ENCODE measurements around the gene MDGA2.
"Not testable (repeated sequence)": the region's sequence is repeated elsewhere in the genome, so short reads cannot be mapped to it uniquely, and the experiment has no call there.

The MDGA2 gene

DNA sequence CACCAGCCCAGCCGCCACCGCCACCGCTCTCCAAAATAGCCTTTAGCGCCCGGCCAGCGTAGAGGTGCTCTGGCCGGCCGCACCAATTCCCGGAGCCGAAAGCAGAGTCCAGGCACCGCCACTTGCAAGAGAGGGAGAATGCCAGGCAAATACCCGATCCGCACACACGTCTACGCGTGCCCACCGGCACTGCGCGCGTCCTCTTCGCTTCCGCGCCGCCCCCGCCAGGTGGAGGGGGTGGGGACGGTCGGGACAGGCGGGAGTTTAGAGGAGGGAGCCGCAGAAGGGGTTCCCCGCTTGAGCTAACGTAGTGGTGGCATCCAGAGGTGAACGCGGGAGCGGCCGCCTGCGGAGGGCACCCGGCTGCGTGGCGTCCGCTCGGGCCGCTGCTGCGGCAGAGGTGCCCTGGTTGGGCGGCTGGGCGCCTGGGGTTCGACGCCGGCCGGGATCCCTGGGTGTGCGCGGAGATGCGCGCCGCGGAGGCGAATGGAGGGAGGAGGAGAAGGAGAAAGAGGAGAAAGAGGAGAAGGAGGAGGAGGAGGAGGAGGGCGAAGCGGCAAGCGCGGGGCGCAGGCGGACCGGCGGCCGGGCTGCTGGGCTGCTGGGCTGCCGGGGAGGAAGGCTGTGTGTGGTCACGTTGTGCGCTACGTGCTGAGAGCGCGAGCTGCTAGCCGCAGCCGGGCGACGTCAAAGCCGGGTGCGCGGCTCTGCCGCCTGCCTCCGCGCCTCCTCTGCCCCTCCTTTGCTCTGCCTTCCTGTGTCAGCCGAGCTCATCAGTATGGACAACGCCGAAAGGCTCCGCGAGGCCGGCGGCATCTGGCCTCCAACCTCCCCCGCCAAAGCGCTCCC lies at the start of gene MDGA2:
TSS of gene MDGA2 (minus strand) at position 140 of the 849 bp plus-strand sequence.
- no peak for DNase-seq

DNA sequence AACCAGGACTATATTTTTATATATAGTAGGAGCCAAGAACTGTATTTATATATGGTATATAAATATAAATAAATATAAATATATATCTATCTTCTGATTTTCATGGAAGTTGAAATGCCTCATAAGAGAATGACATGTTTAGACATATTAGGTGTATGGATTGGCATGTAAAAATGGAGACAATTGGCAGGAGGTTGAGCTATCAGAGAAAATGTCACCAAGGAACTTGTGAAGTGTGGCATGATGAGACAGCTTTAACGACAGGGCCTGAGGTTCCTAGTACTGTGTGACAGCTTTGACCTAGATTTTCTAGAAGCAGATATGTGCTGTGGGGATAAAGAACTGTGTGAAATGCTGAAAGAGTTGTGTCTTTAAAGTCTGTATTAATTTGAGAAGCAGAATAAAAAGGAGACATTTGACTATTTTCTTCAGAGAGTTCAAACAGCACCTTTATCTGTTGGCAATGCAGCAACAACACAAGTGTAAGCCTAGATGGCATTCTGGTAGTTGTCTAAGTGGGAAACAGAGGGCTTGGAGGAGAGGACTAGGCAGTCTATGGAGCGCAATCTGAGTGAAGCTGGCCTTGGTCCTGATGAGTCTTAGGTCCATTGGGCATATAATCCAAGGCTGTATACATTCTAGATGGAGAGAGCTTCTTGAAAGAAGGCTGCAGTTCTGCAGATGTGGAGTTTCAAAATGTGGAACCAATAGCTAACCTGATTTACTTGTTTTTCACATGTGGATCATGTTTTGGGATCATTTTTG lies 47.7 kb upstream of the MDGA2 start:
- DNase-seq = no peak

DNA sequence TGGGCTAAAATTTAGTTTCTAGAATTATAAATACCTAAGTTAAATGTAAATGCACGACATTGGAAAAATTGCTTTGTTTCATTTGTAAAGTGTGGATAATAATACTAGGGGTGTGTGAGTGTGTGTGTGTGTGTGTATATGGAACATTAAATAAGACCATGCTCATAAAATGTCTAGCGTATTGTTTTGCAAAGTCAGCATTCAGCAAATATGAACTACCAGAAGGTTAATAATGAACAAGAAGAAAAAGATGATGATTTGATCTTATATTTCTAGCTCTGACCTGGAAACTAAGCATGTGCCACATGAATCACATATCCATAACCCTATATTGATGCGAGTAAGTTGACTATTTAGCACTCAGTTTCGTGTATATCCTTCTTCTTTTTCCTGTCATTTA lies 44.9 kb upstream of the MDGA2 start:
- no peak for DNase-seq

DNA sequence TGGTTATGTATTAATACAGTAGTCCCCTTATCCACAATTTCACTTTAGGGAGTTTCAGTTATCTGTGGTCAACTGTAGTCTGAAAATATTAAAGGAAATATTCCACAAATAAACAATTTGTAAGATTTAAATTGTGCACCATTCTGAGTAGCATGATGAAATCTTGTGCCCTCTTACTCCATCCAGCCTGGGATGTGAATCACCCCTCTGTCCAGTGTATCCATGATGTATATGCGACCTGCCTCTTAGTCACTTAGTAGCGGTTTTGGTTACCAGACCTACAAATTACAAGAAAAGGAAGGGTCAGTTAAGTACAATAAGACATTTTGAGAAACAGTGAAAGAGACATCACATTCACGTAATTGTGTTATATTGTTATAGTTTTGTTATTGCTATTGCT lies 39.9 kb upstream of the MDGA2 start:
- no peak for DNase-seq

DNA sequence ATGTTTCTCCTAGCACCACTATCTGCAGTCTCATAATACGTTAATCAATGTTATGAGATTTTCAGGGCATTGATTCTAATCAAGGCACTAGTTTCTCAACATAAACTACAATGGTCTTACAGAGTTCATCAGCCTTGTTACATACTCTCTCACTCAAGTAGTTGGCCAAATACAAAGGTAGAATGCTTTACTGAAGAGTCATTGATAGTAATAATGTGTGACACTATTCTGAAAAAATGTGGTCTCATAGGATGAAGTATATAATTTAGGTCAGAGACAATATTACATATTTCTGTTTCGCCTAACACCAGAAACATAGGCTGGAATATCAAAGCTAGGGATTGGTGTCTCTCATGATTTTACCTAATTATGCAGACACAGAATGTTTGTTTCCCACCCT lies 35.2 kb upstream of the MDGA2 start:
- DNase-seq = no peak

DNA sequence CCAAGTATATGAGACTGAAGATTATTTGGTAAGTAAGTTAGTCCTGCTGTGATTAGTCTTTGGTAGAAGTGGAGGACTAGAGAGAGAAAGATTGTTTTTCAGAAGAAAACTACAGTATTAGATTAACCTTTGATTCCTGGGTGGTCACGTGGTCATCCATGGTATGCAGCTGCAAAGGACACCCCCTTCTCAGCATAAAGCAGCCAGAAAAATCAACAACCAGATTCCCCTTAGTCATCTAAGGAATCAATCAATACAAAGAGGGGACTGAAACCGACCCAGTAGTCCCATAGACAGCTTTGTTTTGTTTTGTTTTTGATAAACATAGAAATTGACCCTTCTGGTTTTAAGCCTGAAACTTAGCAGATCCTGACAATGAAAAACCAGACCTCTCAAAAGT lies 30.3 kb upstream of the MDGA2 start:
- DNase-seq = no peak

DNA sequence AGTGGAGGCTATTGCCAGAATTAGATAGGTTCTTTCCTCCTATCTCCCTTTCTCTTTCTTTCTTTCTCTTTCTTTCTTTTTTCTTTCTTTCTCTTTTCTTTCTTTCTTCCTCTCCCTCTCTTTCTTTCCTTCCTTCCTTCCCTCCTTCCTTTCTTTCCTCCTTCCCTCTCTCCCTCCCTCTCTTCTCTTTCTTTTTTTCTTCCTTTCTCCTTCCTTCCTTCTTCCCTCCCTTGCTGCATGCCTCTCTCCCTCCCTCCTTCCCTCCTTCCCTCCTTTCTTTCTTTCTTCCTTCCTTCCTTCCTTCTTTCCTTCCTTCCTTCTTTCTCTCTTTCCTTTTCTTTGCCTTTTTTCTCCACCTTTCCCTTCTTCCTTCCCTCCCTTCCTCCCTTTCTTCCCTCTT lies 16.4 kb upstream of the MDGA2 start:
- DNase-seq = no peak

DNA sequence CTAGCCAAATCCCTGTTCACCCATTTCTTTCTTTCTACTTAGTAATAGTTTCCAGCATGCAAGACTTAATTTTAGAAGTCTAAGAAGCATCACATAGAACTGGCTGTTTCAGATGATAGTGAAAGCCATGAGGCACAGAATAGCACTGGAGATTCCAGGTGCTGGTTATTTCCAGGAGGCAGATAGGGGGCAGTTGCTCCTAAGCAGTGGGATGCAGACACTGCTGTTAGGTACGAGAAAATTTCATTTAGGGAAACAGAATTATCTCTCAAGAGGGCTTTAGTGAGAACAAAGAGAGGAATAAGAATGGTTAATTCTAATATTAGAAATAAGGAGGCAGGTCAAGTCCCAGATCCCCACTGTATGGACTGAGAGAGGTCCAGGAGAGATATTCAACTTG lies 3.6 kb upstream of the MDGA2 start:
- DNase-seq = no peak

DNA sequence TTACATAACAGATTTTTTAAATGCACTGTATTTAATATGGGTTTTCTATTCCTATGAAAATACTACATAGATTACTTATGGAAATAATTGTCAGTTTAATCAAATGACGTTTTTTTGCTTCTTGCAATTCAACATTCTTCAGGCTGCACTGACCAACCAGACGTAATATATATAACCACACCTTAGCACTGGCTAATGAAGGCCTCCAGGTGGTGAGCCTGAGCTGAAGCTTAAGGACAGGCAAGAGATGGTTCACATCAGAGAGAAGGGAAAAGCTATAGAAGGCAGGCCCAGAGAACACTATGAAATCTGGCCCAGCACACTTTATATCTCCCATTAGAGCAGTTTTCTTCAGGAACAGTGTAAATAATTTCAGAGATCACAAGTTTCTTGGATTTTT lies 2.8 kb upstream of the MDGA2 start:
- no peak for DNase-seq

DNA sequence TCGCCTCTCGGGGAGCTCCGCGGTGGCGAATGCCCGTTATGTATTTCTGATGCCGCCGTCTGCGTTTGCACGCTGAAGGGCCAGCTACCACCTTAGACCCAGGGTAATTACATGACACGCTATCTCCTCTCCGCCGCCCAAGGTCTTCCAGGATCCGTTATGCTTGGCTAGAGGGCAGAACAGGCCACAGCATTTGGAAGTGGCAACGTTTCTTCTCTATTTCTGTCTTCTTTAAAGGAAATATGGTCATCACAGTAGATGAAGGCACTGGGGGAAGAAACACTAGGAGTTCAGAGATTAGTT lies 861 bp upstream of the MDGA2 start:
- no peak for DNase-seq

DNA sequence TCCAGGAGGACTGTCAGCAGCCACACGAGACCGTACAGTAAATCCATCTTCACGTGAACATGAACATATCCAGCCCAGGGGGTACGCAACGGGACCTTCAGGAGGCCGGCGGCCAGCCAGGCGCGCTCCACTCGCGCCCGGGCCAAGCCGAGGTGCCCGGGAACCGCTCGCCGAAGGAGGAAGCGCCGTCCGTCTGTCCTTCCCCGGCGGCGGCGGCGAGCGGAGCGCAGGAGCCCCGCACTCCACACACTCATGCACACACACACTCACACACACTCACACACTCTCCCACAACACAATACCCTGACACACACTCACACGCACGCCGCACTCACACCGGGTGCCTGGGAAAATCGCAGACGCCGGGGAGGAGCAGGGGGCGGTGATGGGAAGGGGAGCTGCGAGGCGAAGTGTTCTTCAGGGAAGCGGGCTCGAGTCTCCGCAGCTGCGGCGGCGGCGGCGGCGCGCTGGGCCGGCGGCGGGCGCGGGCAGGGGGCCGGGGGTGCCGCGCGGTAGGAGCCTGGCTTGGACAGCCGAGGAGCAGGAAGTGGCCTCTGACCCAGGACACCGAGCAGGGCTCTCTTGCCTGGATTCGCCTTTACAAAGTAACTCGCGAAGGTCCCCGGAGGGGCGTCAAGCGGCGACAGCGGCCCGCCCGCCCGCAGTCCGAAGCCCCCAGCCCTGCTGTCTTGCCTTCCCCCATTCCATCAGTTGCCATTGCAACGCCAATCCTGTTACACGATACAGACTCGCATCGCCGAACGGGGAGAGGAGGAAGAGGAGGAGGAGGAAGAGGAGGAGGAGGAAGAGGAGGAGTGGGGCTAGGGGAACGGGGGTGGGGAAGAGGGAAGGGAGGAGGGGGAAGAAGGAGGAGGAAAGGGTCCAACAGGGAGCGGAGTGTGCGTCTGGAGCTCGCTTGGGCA lies 601 bp downstream of the MDGA2 start:
- no peak for DNase-seq

DNA sequence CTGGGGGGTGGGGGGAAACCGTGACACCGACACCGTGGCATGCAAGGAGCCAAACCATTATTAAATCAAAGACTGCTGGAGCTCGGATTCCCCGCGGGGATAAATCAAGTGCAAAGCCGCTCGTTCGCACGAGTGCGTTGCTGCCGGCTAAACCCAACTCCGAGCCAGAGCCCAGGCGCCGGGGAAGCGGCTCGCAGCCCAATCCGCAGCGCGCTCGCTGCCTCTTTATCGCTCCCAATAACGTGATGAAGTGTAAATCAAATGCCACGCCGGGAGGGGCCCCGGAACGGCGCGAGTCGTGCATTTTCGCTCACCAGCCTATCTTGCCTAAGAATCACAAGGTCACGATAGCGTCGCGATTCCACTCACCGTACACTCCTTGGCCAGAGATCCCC lies 1.3 kb downstream of the MDGA2 start:
- no peak for DNase-seq

DNA sequence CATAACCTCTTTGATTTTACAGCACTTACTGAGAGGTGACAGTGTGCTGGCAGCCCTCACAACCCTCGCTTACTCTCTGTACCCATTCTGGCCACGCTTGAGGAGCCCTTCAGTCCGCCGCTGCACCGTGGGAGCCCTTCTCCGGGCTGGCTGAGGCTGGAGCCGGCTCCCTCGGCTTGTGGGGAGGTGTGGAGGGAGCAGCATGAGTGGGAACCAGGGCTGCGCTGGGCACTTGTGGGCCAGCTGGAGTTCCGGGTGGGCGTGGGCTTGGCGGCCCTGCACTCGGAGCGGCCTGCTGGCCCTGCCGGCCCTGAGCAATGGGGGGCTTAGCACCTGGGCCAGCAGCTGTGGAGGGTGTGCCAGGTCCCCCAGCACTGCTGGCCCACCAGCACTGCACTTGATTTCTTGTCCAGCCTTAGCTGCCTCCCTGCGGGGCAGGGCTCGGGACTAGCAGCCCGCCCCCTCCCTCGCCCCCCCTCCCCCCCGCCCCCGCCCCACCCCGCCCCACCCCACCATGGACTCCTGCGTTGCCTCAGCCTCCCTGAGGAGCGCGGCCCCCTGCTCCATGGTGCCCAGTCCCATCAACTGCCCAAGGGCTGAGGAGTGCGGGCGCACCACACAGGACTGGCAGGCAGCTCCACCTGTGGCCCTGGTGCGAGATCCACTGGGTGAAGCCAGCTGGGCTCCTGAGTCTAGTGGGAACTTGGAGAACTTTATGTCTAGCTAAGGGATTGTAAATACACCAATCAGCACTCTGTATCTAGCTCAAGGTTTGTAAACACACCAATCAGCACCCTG lies 9.9 kb downstream of the MDGA2 start:
- DNase-seq = no peak

DNA sequence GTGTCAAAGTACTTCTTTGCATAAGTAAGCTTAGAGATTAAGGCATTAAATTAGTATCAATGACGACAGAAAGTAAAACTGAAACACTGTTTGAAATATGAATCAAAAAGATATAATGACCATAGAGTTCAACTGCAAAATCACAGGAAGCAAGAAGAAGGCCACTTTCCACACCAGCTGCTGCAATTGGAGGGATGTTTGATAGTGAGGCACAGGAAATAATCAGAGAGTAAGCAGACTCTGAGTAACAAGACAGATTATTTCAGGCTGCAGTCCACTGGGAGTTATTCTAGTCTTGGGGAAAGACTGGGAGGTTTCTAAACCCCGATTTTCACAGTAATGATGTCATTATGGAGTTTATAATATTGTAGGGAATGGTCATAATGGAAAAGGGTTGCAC lies 12.9 kb downstream of the MDGA2 start:
- DNase-seq = no peak

DNA sequence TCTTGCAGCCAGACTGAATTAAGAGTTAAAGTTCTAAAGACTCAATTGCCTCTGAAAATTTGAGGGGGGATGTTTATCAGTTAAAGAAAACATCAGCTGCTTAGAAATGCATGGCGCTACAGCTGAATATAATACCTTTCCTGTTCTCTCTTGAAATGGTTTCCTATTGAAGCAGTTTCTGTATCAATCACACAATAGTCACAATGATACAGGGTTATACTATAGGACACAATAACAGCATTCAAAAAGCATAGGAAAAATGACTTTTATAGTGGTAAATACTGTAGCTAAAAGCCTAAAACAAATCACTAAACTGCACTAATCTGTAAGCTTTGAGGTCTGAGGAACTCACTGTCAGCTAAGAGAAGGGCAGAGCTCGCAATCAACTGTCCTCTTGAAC lies 15.2 kb downstream of the MDGA2 start:
- no peak for DNase-seq

DNA sequence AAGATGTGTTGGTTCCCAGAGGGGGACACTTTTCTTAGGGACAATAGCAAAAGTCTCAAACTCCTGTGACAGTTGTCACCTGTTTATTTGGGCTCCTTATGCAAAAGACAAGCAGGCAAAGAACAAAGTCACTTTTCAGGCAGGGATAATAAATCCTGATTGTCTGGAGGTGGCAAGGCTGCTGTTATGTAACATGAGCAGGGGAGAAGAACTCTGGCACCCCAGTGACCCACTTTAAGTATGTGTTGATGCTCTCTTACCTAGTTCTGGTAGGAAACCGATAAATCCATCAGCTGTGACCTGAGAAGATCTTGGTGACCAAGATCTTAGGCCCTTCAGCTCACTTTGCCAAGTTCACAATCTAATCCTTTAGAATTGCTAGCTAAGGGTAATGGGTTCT lies 17.4 kb downstream of the MDGA2 start:
- no peak for DNase-seq

DNA sequence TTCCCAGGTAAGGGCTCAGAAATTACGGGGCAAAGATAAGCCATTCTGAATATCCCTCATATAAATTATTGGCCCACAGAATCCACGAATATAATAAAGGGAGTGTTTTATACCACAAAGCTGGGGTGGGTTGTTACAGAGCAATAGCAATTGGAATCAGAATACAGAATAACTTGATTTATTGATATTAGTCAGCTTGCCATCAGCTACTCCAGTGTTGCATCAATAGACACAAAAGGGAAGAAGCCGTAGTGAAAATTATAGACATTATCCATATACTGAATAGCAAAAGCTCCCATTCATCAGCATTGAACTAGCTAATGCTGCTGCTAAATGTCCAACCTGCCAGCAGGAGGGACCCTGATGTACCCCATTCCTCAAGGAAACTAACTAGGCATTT lies 18.3 kb downstream of the MDGA2 start:
- no peak for DNase-seq

DNA sequence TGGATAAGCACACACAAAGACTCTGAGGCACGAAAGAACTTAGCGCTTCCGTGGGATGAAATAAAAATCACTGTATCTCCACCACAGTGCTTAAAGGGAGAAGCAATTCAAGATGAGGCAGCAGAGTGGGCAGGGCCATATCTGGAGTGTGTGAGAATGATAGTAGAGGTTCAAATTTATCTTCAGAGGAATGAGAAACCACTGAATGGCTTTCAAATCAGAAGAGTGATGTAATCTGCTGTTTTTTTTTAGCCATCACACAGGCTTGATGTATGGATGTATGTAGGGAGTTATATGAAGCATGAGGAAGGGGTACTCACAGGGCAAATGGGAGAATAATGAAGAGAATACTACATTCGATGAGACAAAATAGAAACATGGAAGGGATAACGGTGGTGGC lies 24.1 kb downstream of the MDGA2 start:
- DNase-seq = no peak

DNA sequence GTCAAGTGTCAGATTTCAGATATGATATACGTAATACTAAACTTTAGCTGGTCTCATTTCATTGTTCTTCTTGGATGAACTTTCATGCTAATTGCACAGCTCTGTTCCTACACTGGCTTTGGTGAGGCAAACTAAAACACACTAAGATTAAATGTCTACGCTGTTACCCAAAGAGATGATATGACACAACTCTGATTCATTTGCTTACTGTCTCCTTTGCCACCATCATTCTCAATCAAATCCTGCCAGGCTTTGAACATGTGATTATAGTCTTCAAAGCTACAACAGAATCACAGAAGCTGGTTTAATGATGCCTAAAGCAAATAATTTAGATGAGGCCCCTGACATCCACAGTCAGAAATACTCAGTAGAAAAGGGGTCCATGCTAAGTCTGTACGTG lies 37.7 kb downstream of the MDGA2 start:
- DNase-seq = no peak

DNA sequence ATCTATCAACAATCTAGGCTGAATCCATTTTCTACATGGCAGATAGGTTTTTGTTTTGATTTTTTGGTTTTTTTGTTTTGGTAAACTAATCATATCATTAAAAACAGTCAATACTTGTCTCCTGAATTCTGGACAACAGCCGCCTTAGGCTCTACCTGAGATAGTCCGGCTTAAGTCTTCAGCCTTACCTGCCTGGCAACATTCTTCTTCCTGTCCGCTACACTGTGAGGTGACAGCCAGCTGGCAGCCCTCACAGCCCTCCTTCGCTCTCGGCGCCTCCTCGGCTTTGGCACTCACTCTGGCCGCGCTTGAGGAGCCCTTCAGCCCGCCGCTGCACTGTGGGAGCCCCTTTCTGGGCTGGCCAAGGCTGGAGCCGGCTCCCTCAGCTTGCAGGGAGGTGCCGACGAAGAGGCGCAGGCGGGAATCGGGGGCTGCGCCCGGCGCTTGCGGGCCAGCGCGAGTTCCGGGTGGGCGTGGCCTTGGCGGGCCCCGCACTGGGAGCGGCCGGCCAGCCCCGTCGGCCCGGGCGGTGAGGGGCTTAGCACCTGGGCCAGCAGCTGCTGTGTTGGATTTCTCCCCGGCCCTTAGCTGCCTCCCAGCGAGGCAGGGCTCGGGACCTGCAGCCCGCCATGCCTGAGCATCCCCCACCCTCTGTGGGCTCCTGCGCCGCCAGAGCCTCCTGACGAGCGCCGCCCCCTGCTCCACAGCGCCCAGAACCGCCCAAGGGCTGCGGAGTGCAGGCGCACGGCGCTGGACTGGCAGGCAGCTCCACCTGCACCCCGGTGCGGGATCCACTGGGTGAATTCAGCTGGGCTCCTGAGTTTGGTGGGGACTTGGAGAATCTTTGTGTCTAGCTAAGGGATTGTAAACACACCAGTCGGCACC lies 49.0 kb downstream of the MDGA2 start:
- DNase-seq = no peak

DNA sequence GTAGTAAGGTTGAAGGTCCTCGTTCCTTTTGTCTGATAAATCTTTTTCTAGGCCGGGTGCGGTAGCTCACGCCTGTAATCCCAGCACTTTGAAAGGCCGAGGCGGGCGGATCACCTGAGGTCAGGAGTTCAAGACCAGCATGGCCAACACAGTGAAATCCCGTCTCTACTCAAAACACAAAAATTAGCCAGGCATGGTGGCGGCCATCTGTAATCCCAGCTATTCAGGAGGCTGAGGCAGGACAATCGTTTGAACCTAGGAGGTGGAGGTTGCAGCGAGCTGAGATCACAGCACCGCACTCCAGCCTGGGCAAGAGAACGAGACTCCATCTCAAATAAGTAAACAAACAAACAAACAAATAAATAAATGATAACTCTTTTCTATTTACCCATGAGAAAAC lies 51.3 kb downstream of the MDGA2 start:
- not testable (repeated sequence) for DNase-seq

DNA sequence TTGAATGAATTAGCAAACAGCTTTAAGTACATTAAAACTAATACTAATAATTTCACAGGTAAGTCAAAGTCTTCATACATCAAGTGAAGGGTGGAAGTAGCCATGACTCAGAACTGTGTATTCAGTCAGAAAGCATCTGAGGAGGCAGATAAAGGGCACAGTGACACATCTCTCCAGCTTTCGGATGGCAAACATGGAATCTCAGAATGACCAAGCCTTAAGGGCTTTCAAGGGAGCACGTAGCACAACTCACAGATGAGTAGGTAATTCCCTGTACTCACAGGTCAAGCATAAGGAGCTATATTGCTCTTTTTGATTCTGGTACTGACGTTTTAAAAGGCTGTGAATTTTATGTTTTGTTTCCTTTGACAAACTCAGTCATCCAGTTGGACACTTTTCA lies 56.0 kb downstream of the MDGA2 start:
- DNase-seq = no peak

All from SIG-M5 (cell line).